Measurements from ENCODE around the gene PTBP2.
"Not testable (repeated sequence)": the region's sequence is repeated elsewhere in the genome, so short reads cannot be mapped to it uniquely, and the experiment has no call there.

Gene PTBP2

DNA sequence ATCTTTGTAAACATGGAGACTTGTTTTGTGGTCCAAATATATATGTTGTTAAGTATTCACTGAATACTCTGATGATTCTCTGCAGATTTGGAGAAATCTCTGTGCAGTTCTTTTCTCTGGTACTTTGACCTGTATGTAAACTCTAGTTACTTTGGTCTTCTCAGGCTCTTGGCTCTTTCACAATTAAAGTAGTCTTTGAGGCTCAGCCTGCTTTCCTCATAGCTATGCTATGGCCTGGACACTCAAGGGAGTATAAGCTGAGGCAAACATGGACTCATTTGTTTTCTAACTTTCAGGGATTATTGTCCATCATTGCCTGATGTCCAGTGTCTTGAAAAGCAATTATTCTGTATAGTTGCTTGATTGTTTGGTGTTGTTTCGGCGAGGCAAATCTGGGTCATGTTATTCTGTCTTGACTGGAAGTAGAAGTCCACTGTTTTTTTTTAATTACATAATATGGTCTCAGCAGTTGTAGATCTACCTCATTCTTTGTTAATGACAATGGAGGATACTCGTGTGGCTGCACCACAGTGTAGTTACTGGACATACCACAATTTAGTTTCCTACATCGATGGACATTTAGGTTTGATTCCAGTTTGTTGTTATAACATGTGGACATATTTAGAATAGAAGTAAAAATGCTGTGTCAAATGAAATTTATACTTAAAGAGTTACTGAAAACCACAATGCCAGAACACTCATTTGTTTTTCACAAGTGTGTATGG is 9.2 kb downstream of the PTBP2 start:
- no peak for DNase-seq (ENCODE audit: low read depth in 3 of 3)

DNA sequence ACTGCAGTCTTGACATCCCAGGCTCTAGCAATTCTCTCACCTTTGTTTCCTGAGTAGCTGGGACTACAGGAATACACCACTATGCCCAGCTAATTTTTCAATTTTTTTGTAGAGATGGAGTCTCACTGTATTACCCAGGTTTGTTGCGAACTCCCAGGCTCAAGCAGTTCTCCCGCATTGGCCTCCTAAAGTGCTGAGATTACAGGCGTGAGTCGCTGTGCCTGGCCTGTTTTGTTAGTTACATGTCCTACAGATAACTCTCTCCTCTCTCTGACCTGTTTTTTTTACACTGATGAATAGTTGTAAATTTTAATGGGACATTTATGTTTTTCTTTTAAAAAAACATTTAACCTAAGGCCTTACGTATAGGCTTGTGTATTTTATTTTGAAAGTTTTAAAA is 19.8 kb downstream of the PTBP2 start:
- no peak for DNase-seq (ENCODE audit: low read depth in 3 of 3)

GRCh38 chr1:96746440-96747420 is 25.1 kb downstream of the PTBP2 start:
- DNase-seq (ENCODE audit: low read depth in 3 of 3) = no peak

- no peak for DNase-seq (ENCODE audit: low read depth in 3 of 3)
Observed at GRCh38 chr1:96747565-96747964, 26.0 kb downstream of the PTBP2 start.

DNA sequence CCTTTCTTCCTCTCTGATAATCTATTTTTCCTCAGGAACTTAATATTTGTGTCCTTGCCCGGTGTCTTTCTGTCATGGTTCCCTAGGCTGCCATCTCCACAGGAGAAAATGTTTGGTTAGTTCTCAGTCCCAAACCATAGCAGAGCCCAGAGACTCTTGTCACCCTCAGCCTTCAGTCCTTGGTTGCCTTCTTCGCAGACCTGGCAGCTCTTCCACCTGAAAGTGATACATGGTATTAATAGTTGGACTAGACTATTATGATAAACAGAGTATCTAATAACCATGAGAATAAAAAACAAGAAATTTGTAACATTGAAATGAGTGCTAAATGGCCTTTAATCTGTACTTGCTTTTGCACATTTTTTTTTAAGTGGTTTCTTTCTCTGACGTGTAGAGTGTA is 26.5 kb downstream of the PTBP2 start:
- no peak for DNase-seq (ENCODE audit: low read depth in 3 of 3)

DNA sequence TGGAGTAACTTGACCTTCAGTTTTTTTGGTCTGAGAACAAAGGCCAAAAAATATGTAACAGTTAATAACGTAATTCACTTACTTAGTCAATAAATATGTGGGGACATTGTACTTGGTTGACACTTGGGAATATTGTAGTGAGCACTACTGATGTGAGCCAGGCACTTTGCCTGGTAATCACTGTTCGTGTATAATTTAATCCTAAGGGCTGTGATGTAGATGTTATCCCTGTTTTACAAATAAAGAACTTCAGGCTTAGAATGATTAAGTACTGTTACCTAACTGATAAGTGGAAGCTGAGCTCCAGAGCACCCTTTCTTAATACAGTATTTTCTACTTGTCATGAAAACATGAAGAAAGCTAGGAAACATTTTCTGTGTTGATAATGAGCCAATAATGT is 28.0 kb downstream of the PTBP2 start:
- no peak for DNase-seq (ENCODE audit: low read depth in 3 of 3)

GRCh38 chr1:96752394-96752793 is 30.8 kb downstream of the PTBP2 start:
- DNase-seq (ENCODE audit: low read depth in 3 of 3) = no peak

DNA sequence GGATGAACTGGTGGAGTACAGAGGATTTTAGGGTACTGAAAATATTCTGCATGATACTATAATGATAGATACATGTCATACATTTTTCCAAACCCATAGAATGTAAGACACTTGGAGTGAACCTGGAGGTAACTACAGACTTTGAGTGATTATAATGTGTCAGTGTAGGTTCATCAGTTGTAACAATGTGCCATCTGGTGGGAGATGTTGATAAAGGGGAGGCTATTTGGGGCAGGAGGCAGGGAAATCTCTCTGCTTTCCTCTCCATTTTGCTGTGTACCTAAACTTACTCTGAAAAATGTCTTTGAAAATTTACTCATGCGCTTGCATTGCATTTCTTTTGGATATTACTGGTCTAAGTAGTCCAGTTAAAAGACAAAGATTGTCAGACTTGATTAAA is 35.2 kb downstream of the PTBP2 start:
- no peak for DNase-seq (ENCODE audit: low read depth in 3 of 3)

- DNase-seq (ENCODE audit: low read depth in 3 of 3) = not testable (repeated sequence)
Observed at GRCh38 chr1:96762586-96762985, 41.0 kb downstream of the PTBP2 start.

DNA sequence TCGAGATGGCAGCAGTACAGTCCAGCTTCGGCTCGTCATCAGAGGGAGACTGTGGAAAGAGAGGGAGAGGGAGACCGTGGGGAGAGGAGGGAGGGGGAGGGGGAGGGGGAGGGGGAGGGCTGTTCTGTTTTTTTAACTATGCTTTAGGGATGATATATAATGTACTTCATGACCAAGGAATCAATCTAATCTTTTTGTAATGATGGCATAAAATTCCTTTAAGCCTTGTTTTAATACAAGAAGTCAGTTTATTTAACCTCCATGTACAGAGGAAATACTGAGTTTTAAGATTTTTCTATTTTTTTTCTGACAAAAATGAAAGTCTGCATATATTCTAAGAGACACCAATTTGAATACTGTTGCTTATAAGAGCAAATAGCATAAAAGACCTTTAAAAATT is 41.9 kb downstream of the PTBP2 start:
- DNase-seq (ENCODE audit: low read depth in 3 of 3) = no peak

DNA sequence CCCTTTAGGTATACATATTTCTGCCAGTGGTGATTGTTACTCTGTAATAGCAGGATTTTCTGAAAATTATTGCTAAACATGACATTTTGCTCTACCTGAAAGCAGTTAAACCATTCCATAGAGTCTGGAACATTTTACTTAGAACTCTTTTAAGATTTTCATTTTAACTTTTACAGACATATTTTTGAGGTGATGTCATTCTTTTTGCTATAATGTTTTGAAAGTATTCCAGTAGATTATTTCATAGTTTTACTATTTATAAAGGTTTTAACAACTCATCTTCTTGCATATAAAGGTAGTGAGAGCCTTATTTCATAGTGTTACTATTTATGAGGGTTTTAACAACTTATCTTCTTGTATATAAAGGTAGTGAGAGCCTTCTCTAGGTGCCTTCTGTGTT is 42.9 kb downstream of the PTBP2 start:
- no peak for DNase-seq (ENCODE audit: low read depth in 3 of 3)

DNA sequence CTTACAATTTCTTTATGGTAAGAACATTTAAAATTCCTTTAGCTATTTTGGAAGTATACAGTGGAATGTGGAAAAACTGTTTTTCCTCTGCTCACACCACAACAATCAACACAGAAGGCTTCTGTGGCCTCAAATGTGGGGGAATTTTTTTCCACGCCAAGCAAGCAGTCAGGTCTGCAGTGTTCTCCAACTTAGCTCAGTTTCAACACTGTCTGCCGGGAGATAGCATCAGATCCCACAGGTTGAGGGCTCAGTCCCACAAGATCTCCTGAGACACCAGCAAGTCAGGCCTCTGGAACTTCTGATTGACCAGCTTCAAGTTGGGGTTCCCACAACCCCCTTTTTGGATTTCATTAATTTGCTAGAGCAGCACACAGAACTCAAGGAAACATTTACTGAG is 50.3 kb downstream of the PTBP2 start:
- DNase-seq (ENCODE audit: low read depth in 3 of 3) = no peak

- no peak for DNase-seq (ENCODE audit: low read depth in 3 of 3)
Observed at GRCh38 chr1:96772349-96772748, 50.8 kb downstream of the PTBP2 start.

GRCh38 chr1:96772972-96773371 is 51.4 kb downstream of the PTBP2 start:
- DNase-seq (ENCODE audit: low read depth in 3 of 3) = no peak

GRCh38 chr1:96782206-96782605 is 60.6 kb downstream of the PTBP2 start:
- no peak for DNase-seq (ENCODE audit: low read depth in 3 of 3)

- no peak for DNase-seq (ENCODE audit: low read depth in 3 of 3)
Observed at GRCh38 chr1:96782856-96783255, 61.3 kb downstream of the PTBP2 start.

DNA sequence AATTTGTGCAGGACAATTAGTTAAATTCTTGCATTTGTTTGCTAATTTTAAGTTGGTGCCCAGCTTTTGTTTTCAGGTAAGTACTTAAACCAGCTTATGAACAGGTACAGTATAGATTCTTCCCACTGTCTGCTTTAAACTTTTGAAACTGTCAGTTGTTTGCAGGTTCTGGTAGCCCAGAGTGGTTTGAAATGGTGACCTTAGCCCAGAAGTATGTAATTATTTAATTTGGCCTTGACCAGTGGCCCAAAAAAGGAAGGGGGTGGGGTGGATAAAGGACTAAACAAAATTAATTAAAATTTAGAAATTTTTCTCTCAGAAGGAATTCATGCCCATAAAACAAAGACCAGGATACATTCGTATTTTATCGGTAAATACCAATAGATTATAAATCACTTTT is 69.0 kb downstream of the PTBP2 start:
- DNase-seq (ENCODE audit: low read depth in 3 of 3) = no peak

GRCh38 chr1:96792220-96792619 is 70.6 kb downstream of the PTBP2 start:
- DNase-seq (ENCODE audit: low read depth in 3 of 3) = no peak

GRCh38 chr1:96801696-96802095 is 80.1 kb downstream of the PTBP2 start:
- DNase-seq (ENCODE audit: low read depth in 3 of 3) = not testable (repeated sequence)

- no peak for DNase-seq (ENCODE audit: low read depth in 3 of 3)
Observed at GRCh38 chr1:96804648-96805047, 83.1 kb downstream of the PTBP2 start.

- DNase-seq (ENCODE audit: low read depth in 3 of 3) = no peak
Observed at GRCh38 chr1:96808191-96808590, 86.6 kb downstream of the PTBP2 start.

DNA sequence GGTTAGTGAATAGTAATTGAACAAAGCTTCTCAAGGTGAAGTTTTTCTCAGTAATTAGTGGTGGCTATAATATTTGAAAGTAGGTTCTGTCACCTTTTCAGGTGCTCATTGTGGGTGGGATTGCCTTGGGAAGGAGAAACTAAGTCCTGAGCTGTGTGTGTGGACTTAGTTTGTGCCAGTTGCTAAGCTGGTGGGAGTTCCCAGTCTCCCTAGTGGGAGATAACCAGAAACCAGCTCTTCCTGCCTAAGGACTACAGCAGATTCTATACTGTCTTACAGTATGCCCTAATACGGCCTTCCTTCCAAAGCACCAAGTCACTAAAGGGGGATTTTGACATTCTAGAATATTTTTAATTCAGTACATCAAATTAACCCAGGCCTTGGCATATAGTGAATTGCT is 94.3 kb downstream of the PTBP2 start:
- no peak for DNase-seq (ENCODE audit: low read depth in 3 of 3)

- DNase-seq (ENCODE audit: low read depth in 3 of 3) = no peak
Observed at GRCh38 chr1:96820107-96820506, 98.5 kb downstream of the PTBP2 start.
